GM23338 (cell line): ENCODE measurements around the gene MOB2. TPM values are rescaled to one million over a fixed set of nuclear protein-coding genes. Genes with fewer than 3 reads are reported as not detected.

Experiments used
- ATAC-seq: fragments of 200-7000 bp; cut with Tn5 transposase; 3 replicates; pipeline ENCODE4 v1.9.1; 2020
- DNase-seq: peaks from one replicate; pipeline ENCODE4 v3.0.0-alpha.2; 2015; ENCODE audit warnings: low spot score
- H2AFZ ChIP-seq: fragments of 200-600 bp; sonication (generic); 2 replicates; pipeline ENCODE4 v1.8.0; 2016; ENCODE audit warnings: antibody characterized with exemption, mild to moderate bottlenecking, moderate library complexity
- H3F3A ChIP-seq: fragments of 200-600 bp; sonication (generic); replicated peaks from 2 replicates; pipeline ENCODE4 v1.8.0; 2017; ENCODE audit warnings: antibody characterized with exemption, mixed run types, low read depth
- H3K27ac ChIP-seq: fragments of 200-600 bp; sonication (generic); 2 replicates; pipeline ENCODE4 v1.6.1; 2016; ENCODE audit warnings: low read depth
- H3K27me3 ChIP-seq: fragments of 200-600 bp; sonication (generic); 2 replicates; pipeline ENCODE4 v1.8.0; 2016; ENCODE audit warnings: mild to moderate bottlenecking, mixed run types, moderate library complexity; ENCODE audit not compliant: insufficient read depth
- H3K36me3 ChIP-seq: fragments of 200-600 bp; sonication (generic); 2 replicates; pipeline ENCODE4 v1.8.0; 2016; ENCODE audit warnings: mild to moderate bottlenecking; ENCODE audit not compliant: insufficient read depth
- H3K4me1 ChIP-seq: fragments of 200-600 bp; sonication (generic); 2 replicates; pipeline ENCODE4 v1.8.0; 2016; ENCODE audit warnings: mild to moderate bottlenecking, moderate library complexity; ENCODE audit not compliant: insufficient read depth
- H3K4me2 ChIP-seq: fragments of 200-600 bp; sonication (generic); 2 replicates; pipeline ENCODE4 v1.7.1; 2017; ENCODE audit warnings: mixed run types
- H3K4me3 ChIP-seq: fragments of 200-600 bp; sonication (generic); 2 replicates; pipeline ENCODE4 v1.6.1; 2016; ENCODE audit warnings: mixed run types
- H3K79me2 ChIP-seq: fragments of 200-600 bp; sonication (generic); replicated peaks from 2 replicates; pipeline ENCODE4 v1.8.0; 2017; ENCODE audit warnings: mild to moderate bottlenecking; ENCODE audit not compliant: insufficient read depth
- H3K9me2 ChIP-seq: fragments of 200-600 bp; sonication (generic); 2 replicates; pipeline ENCODE4 v1.8.0; 2017; ENCODE audit not compliant: insufficient read depth
- H4K20me1 ChIP-seq: fragments of 200-600 bp; sonication (generic); replicated peaks from 2 replicates; pipeline ENCODE4 v1.8.0; 2017; ENCODE audit warnings: mild to moderate bottlenecking; ENCODE audit not compliant: insufficient read depth
- H3K27ac Mint-ChIP-seq: 2 replicates; pipeline ENCODE4 v1.8.0; 2020; ENCODE audit warnings: inconsistent platforms, mild to moderate bottlenecking, moderate library complexity, mixed read lengths
- H3K27me3 Mint-ChIP-seq: 3 replicates; pipeline ENCODE4 v1.8.0; 2022; ENCODE audit warnings: low read depth, mild to moderate bottlenecking, moderate library complexity, mixed read lengths, inconsistent platforms; ENCODE audit not compliant: insufficient read depth, poor library complexity
- H3K36me3 Mint-ChIP-seq: 3 replicates; pipeline ENCODE4 v1.8.0; 2021; ENCODE audit warnings: low read depth, mild to moderate bottlenecking, inconsistent platforms, moderate library complexity, mixed read lengths
- H3K4me1 Mint-ChIP-seq: 3 replicates; pipeline ENCODE4 v1.8.0; 2020; ENCODE audit warnings: mild to moderate bottlenecking, inconsistent platforms, mixed read lengths
- H3K4me3 Mint-ChIP-seq: 3 replicates; pipeline ENCODE4 v1.8.0; 2021; ENCODE audit warnings: moderate library complexity, mild to moderate bottlenecking, inconsistent platforms, mixed read lengths
- H3K9me3 Mint-ChIP-seq: 3 replicates; pipeline ENCODE4 v1.8.0; 2020; ENCODE audit warnings: moderate library complexity, mild to moderate bottlenecking, inconsistent platforms, mixed read lengths
- EZH2 ChIP-seq: fragments of 200-600 bp; sonication (generic); IDR thresholded peaks from one replicate; pipeline ENCODE4 v1.8.0; 2017; ENCODE audit warnings: antibody characterized with exemption, mild to moderate bottlenecking, low read depth; ENCODE audit not compliant: unreplicated experiment
- JUNB ChIP-seq: IDR thresholded peaks from one replicate; pipeline ENCODE4 v1.6.1; 2016; ENCODE audit warnings: antibody characterized with exemption; ENCODE audit not compliant: unreplicated experiment
- NANOG ChIP-seq: IDR thresholded peaks from 2 replicates; pipeline ENCODE4 v1.6.1; 2016; ENCODE audit warnings: antibody characterized with exemption, borderline replicate concordance
- POLR2AphosphoS5 ChIP-seq: IDR thresholded peaks from 2 replicates; pipeline ENCODE4 v1.6.1; 2016; ENCODE audit warnings: antibody characterized with exemption, low read depth
- ZNF331 ChIP-seq: fragments of 250-450 bp; sonication (Bioruptor Pico); IDR thresholded peaks from 2 replicates; pipeline ENCODE4 v1.5.0; 2020; ENCODE audit warnings: low read depth, mild to moderate bottlenecking, moderate library complexity
- polyA plus RNA-seq: library from polyadenylated mRNA; unstranded; fragments of >200 nt; fragmentation: Nextera tagmentation; extraction: Ambion mirVana; gene quantifications from 2 replicates; pipeline ENCODE4 v1.2.1, GENCODE V29; 2016
- total RNA-seq: library from RNA; depleted of rRNA; stranded (reverse); fragments of >200 nt; shearing (Covaris generic); gene quantifications from 2 replicates; pipeline ENCODE4 v1.2.3, GENCODE V29; 2014
- TF ChIP-seq, protein P1 (sequence below): fragments of 250-450 bp; sonication (Bioruptor Pico); IDR thresholded peaks from 2 replicates; pipeline ENCODE4 v1.5.0; 2020; ENCODE audit warnings: mild to moderate bottlenecking, moderate library complexity
- TF ChIP-seq, protein P2 (sequence below): IDR thresholded peaks from 2 replicates; pipeline ENCODE4 v1.6.1; 2016; ENCODE audit warnings: antibody characterized with exemption

MOB2 gene
- total and polyA plus RNA-seq, 2 experiments from 2014 or later, result 10.1 to 19.7 TPM

DNA sequence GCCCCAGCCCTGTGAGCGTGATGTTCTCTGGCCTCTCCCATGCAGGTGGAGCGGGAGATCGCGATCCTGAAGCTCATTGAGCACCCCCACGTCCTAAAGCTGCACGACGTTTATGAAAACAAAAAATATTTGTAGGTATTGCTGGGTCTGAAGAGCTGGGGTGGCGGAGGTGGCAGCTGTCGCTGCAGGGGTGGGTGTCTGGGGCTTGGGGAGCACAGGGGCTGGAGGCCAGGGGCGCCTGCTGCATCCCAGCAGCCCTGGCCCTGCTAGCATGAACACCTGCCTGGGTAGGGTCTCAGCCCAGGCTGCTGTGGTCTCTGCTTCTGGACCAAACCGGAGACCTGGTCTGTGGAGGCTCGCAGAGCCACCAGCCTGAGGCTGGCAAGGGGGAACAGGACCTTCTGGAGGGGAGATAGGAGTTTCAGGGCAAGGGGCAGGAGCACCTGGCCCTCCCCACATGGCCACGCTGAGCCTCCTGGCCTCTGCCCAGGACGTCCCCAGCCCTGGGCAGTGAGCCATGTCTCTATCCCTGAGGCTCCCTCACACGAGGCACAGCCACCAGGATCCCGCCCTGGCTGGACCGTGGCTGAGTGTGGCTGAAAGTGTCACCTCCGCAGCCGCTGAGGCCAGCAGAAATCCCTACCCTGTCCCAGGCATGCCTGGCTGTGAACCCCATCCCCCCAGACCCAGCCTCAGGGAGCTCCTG lies 48.2 kb downstream of the MOB2 start:
- TF ChIP-seq EZH2, result no peak
- no peak for TF ChIP-seq NANOG
- TF ChIP-seq, protein P1, sequence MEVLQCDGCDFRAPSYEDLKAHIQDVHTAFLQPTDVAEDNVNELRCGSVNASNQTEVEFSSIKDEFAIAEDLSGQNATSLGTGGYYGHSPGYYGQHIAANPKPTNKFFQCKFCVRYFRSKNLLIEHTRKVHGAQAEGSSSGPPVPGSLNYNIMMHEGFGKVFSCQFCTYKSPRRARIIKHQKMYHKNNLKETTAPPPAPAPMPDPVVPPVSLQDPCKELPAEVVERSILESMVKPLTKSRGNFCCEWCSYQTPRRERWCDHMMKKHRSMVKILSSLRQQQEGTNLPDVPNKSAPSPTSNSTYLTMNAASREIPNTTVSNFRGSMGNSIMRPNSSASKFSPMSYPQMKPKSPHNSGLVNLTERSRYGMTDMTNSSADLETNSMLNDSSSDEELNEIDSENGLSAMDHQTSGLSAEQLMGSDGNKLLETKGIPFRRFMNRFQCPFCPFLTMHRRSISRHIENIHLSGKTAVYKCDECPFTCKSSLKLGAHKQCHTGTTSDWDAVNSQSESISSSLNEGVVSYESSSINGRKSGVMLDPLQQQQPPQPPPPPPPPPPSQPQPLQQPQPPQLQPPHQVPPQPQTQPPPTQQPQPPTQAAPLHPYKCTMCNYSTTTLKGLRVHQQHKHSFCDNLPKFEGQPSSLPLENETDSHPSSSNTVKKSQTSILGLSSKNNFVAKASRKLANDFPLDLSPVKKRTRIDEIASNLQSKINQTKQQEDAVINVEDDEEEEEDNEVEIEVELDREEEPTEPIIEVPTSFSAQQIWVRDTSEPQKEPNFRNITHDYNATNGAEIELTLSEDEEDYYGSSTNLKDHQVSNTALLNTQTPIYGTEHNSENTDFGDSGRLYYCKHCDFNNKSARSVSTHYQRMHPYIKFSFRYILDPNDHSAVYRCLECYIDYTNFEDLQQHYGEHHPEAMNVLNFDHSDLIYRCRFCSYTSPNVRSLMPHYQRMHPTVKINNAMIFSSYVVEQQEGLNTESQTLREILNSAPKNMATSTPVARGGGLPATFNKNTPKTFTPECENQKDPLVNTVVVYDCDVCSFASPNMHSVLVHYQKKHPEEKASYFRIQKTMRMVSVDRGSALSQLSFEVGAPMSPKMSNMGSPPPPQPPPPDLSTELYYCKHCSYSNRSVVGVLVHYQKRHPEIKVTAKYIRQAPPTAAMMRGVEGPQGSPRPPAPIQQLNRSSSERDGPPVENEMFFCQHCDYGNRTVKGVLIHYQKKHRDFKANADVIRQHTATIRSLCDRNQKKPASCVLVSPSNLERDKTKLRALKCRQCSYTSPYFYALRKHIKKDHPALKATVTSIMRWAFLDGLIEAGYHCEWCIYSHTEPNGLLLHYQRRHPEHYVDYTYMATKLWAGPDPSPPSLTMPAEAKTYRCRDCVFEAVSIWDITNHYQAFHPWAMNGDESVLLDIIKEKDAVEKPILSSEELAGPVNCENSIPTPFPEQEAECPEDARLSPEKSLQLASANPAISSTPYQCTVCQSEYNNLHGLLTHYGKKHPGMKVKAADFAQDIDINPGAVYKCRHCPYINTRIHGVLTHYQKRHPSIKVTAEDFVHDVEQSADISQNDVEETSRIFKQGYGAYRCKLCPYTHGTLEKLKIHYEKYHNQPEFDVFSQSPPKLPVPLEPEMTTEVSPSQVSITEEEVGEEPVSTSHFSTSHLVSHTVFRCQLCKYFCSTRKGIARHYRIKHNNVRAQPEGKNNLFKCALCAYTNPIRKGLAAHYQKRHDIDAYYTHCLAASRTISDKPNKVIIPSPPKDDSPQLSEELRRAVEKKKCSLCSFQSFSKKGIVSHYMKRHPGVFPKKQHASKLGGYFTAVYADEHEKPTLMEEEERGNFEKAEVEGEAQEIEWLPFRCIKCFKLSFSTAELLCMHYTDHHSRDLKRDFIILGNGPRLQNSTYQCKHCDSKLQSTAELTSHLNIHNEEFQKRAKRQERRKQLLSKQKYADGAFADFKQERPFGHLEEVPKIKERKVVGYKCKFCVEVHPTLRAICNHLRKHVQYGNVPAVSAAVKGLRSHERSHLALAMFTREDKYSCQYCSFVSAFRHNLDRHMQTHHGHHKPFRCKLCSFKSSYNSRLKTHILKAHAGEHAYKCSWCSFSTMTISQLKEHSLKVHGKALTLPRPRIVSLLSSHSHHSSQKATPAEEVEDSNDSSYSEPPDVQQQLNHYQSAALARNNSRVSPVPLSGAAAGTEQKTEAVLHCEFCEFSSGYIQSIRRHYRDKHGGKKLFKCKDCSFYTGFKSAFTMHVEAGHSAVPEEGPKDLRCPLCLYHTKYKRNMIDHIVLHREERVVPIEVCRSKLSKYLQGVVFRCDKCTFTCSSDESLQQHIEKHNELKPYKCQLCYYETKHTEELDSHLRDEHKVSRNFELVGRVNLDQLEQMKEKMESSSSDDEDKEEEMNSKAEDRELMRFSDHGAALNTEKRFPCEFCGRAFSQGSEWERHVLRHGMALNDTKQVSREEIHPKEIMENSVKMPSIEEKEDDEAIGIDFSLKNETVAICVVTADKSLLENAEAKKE, result no peak
- TF ChIP-seq ZNF331 (CRISPR knock-in tag), result no peak
- TF ChIP-seq POLR2AphosphoS5, result no peak
- Histone ChIP-seq H3K4me1 (no peaks in the 10 kb centered on the region), H3K4me2 (no peak overlapping the region), H3K79me2 (no peaks in the 10 kb centered on the region), H3F3A (no peaks in the 10 kb centered on the region), H4K20me1 (no peaks in the 10 kb centered on the region; the same call in 1 of the 2 replicates), H3K9me2 (no peaks in the 10 kb centered on the region), H3K36me3 (no peaks in the 10 kb centered on the region), H3K27me3 (no peaks in the 10 kb centered on the region), H3K27ac (no peak overlapping the region), H2AFZ (no peak overlapping the region), H3K4me3 (no peak overlapping the region)
- DNase-seq, result no peak
- H3K4me1 Mint-ChIP-seq, result no peaks in the 10 kb centered on the region; the same call in 1 of the 3 replicates
- H3K27ac Mint-ChIP-seq, result no peak overlapping the region
- ATAC-seq, result no peak
- no peak overlapping the region for H3K4me3 Mint-ChIP-seq
- H3K9me3 Mint-ChIP-seq, result no peaks in the 10 kb centered on the region; the same call in 2 of the 3 replicates
- H3K27me3 Mint-ChIP-seq, result peaks cover 4% of the 10 kb centered on the region
- H3K36me3 Mint-ChIP-seq, result no peaks in the 10 kb centered on the region; the same call in 2 of the 3 replicates

GRCh38 chr11:1437500-1437899 lies 49.1 kb downstream of the MOB2 start:
- no peaks in the 10 kb centered on the region for H3K79me2 ChIP-seq

More at GRCh38 chr11:1437500-1437899, 49.1 kb downstream of the MOB2 start:
- Histone ChIP-seq H4K20me1 (no peaks in the 10 kb centered on the region; the same call in 1 of the 2 replicates), H3K4me1 (no peaks in the 10 kb centered on the region), H2AFZ (no peak overlapping the region), H3K9me2 (no peaks in the 10 kb centered on the region), H3K36me3 (no peaks in the 10 kb centered on the region), H3F3A (no peaks in the 10 kb centered on the region), H3K4me2 (no peak overlapping the region), H3K27me3 (no peaks in the 10 kb centered on the region), H3K27ac (no peak overlapping the region), H3K4me3 (no peak overlapping the region)
- no peak for DNase-seq
- peak; percentile 14 for ATAC-seq
- H3K4me1 Mint-ChIP-seq, result no peaks in the 10 kb centered on the region; the same call in 1 of the 3 replicates
- no peak overlapping the region for H3K4me3 Mint-ChIP-seq
- H3K9me3 Mint-ChIP-seq, result no peaks in the 10 kb centered on the region; the same call in 2 of the 3 replicates
- TF ChIP-seq, protein P2, sequence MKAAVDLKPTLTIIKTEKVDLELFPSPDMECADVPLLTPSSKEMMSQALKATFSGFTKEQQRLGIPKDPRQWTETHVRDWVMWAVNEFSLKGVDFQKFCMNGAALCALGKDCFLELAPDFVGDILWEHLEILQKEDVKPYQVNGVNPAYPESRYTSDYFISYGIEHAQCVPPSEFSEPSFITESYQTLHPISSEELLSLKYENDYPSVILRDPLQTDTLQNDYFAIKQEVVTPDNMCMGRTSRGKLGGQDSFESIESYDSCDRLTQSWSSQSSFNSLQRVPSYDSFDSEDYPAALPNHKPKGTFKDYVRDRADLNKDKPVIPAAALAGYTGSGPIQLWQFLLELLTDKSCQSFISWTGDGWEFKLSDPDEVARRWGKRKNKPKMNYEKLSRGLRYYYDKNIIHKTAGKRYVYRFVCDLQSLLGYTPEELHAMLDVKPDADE, result no peak
- TF ChIP-seq JUNB, result no peak
- no peak overlapping the region for H3K27ac Mint-ChIP-seq
- H3K36me3 Mint-ChIP-seq, result no peaks in the 10 kb centered on the region; the same call in 2 of the 3 replicates
- H3K27me3 Mint-ChIP-seq, result peaks cover 4% of the 10 kb centered on the region
